CD4-positive, alpha-beta T cell (primary cell): ENCODE measurements around the gene PPP1CC. TPM values are rescaled to one million over a fixed set of nuclear protein-coding genes. Genes with fewer than 3 reads are reported as not detected.

Source experiments
- ATAC-seq: fragments of 200-7000 bp; cut with Tn5 transposase; one replicate; pipeline ENCODE4 v1.10.0; 2022; ENCODE audit warnings: mild to moderate bottlenecking; ENCODE audit not compliant: poor library complexity
- CTCF ChIA-PET: fragments of 350-600 bp; sonication (Branson Sonifier 250); formaldehyde crosslinking; loops from one replicate; lab custom pipeline; 2021; ENCODE audit warnings: antibody characterized with exemption, inconsistent platforms; lab: Charles Lee
- POLR2A ChIA-PET: fragments of 350-600 bp; sonication (Branson Sonifier 250); formaldehyde crosslinking; loops from one replicate; lab custom pipeline; 2021; ENCODE audit warnings: antibody characterized with exemption, inconsistent platforms; lab: Charles Lee
- DNase-seq, 14 experiments: peaks; one replicate each; pipeline ENCODE4 v3.0.0-alpha.2; 2013 to 2020; ENCODE audit warnings: mixed read lengths in 2 of 14
- H3K27ac ChIP-seq, 2 donors: one replicate each; pipeline versions ENCODE4 v1.5.1 to v1.7.0; 2013; ENCODE audit warnings: low read length in 2 of 2, low read depth in 1 of 2, mild to moderate bottlenecking in 1 of 2
- H3K27me3 ChIP-seq, 2 experiments: 1 replicate in 1 of 2; 2 replicates in 1 of 2; pipeline versions ENCODE4 v1.6.1 to v1.7.0; 2013; ENCODE audit warnings: low read length in 2 of 2, control low read depth in 1 of 2, mild to moderate bottlenecking in 1 of 2, moderate library complexity in 1 of 2; ENCODE audit not compliant: insufficient read depth in 2 of 2, control insufficient read depth in 1 of 2
- H3K36me3 ChIP-seq: one replicate; pipeline ENCODE4 v1.6.1; 2013; ENCODE audit warnings: low read length, control low read depth; ENCODE audit not compliant: insufficient read depth
- H3K4me1 ChIP-seq: one replicate; pipeline ENCODE4 v1.6.1; 2013; ENCODE audit warnings: low read length, control low read depth; ENCODE audit not compliant: insufficient read depth
- H3K4me3 ChIP-seq: one replicate; pipeline ENCODE4 v1.5.1; 2013; ENCODE audit warnings: mild to moderate bottlenecking, low read length, moderate library complexity
- H3K9me3 ChIP-seq, 2 experiments: 1 replicate in 1 of 2; 2 replicates in 1 of 2; pipeline versions ENCODE4 v1.6.1 to v1.7.0; 2013; ENCODE audit warnings: low read length in 2 of 2, mild to moderate bottlenecking in 2 of 2, control low read depth in 1 of 2, moderate library complexity in 1 of 2; ENCODE audit not compliant: control insufficient read depth in 1 of 2, insufficient read depth in 1 of 2
- H3K27ac Mint-ChIP-seq: one replicate; pipeline ENCODE4 v1.8.0; 2020; ENCODE audit warnings: mixed read lengths
- H3K27me3 Mint-ChIP-seq: one replicate; pipeline ENCODE4 v1.8.0; 2021; ENCODE audit warnings: mixed read lengths
- H3K36me3 Mint-ChIP-seq: one replicate; pipeline ENCODE4 v1.8.0; 2021; ENCODE audit warnings: low read depth, mixed read lengths
- H3K4me1 Mint-ChIP-seq: one replicate; pipeline ENCODE4 v1.8.0; 2021; ENCODE audit warnings: low read depth, mixed read lengths
- H3K4me3 Mint-ChIP-seq: one replicate; pipeline ENCODE4 v1.8.0; 2020; ENCODE audit warnings: mild to moderate bottlenecking, mixed read lengths
- H3K9me3 Mint-ChIP-seq: one replicate; pipeline ENCODE4 v1.8.0; 2020; ENCODE audit warnings: mixed read lengths
- intact Hi-C, 2 experiments: fragments of 100-400 bp; cut with DNase I in 1 of 2; cut with micrococcal nuclease in 1 of 2; formaldehyde crosslinking; loops; one replicate each; pipeline versions ENCODE4 v1.15.1 to v1.9.0; 2023 to 2025; cut with DNase I, micrococcal nuclease
- total RNA-seq, 174 experiments: library from RNA in 2 of 174; stranded (reverse) in 2 of 174; gene quantifications; one replicate each; pipeline ENCODE4 v1.2.3 and lab custom pipeline; 2021 to 2026
- TF ChIP-seq, protein P1 (sequence below): fragments of 200-600 bp; IDR thresholded peaks from one replicate; pipeline ENCODE4 v1.8.0; 2022; ENCODE audit warnings: antibody characterized with exemption, mild to moderate bottlenecking

The PPP1CC gene
- total RNA-seq, 2 experiments from 2014 or later: 146 to 150 TPM

DNA sequence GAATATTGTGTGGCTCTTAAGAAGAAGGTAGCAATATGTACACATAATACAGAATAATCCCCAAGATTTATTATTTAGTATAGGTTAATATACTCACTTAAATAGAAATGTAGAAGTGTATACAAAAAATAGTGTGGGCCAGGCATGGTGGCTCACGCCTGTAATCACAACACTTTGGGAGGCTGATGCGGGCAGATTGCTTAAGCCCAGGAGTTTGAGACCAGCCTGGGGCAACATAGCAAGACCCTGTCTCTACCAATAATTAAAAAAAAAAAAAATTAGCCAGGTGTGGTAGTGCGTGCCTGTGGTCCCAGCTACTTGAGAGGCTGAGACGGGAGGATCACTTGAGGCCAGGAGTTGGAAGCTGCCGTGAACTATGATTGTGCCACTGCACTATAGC, 38.5 kb downstream of the PPP1CC start:
- Mint-ChIP-seq H3K4me3 (no peak overlapping the region), H3K4me1 (peaks cover 5% of the 10 kb centered on the region), H3K27me3 (no peaks in the 10 kb centered on the region), H3K9me3 (no peaks in the 10 kb centered on the region), H3K36me3 (no peaks in the 10 kb centered on the region), H3K27ac (no peak overlapping the region)
- H3K9me3 ChIP-seq: no peaks in the 10 kb centered on the region
- no peak overlapping the region for H3K27ac ChIP-seq
- DNase-seq (no peak), ATAC-seq (no peak)
- H3K4me1 ChIP-seq: no peaks in the 10 kb centered on the region
- CTCF ChIA-PET: interaction anchor here (1.0 to 1.3 kb wide), 4 partner anchors 27 to 254 kb away, joined by 3 to 4 read pairs (median 3); partner anchors contain the start of gene ARPC3
- H3K27me3 ChIP-seq: no peaks in the 10 kb centered on the region
- intact Hi-C loops: loop anchor here (5.0 to 10.0 kb wide), 2 partner anchors 123 to 131 kb away; no protein-coding TSS in a partner anchor
- H3K36me3 ChIP-seq: no peaks in the 10 kb centered on the region
- TF ChIP-seq, protein P1, sequence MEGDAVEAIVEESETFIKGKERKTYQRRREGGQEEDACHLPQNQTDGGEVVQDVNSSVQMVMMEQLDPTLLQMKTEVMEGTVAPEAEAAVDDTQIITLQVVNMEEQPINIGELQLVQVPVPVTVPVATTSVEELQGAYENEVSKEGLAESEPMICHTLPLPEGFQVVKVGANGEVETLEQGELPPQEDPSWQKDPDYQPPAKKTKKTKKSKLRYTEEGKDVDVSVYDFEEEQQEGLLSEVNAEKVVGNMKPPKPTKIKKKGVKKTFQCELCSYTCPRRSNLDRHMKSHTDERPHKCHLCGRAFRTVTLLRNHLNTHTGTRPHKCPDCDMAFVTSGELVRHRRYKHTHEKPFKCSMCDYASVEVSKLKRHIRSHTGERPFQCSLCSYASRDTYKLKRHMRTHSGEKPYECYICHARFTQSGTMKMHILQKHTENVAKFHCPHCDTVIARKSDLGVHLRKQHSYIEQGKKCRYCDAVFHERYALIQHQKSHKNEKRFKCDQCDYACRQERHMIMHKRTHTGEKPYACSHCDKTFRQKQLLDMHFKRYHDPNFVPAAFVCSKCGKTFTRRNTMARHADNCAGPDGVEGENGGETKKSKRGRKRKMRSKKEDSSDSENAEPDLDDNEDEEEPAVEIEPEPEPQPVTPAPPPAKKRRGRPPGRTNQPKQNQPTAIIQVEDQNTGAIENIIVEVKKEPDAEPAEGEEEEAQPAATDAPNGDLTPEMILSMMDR: no peak
- POLR2A ChIA-PET: interaction anchor here (0.5 to 2.2 kb wide), 4 partner anchors 37 to 254 kb away, joined by 3 to 8 read pairs (median 4); partner anchors contain the start of genes ARPC3, FAM216A and GPN3
- H3K4me3 ChIP-seq: no peak overlapping the region

DNA sequence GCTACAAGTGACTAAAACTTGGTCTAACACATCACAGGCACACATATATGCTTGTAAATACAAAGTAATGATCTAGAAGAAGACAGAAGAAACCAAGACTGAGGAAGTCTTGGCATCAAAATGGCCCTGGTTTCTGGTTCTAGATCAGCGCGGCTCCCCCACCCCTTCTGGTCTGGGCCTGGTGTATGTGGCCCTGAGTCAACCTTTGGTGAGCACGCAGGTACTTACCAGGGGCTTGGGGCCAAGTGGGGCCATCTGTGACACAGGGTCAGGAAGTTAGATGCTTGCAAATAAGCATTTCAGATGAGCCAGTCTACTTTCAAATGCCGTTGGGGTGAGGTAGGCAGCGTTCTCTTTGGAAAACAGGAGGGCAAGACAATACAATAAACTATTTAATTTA, 40.6 kb downstream of the PPP1CC start:
- H3K4me1 Mint-ChIP-seq: peaks cover 13% of the 10 kb centered on the region
- no peaks in the 10 kb centered on the region for H3K27me3 Mint-ChIP-seq
- CTCF ChIA-PET: no interaction called here
- POLR2A ChIA-PET: no interaction called here
- no peaks in the 10 kb centered on the region for H3K36me3 ChIP-seq
- no peak overlapping the region for H3K27ac Mint-ChIP-seq
- H3K4me3 Mint-ChIP-seq: no peak overlapping the region
- H3K4me1 ChIP-seq: peaks cover 10% of the 10 kb centered on the region
- no peaks in the 10 kb centered on the region for H3K27me3 ChIP-seq
- no peaks in the 10 kb centered on the region for H3K9me3 ChIP-seq
- H3K36me3 Mint-ChIP-seq: no peaks in the 10 kb centered on the region
- H3K9me3 Mint-ChIP-seq: no peaks in the 10 kb centered on the region
- TF ChIP-seq, protein P1: no peak
- DNase-seq: no peak
- H3K4me3 ChIP-seq: no peak overlapping the region
- intact Hi-C loops: loop anchor here (5.0 to 10.0 kb wide), 2 partner anchors 125 to 133 kb away; no protein-coding TSS in a partner anchor
- ATAC-seq: no peak
- no peak overlapping the region for H3K27ac ChIP-seq

DNA sequence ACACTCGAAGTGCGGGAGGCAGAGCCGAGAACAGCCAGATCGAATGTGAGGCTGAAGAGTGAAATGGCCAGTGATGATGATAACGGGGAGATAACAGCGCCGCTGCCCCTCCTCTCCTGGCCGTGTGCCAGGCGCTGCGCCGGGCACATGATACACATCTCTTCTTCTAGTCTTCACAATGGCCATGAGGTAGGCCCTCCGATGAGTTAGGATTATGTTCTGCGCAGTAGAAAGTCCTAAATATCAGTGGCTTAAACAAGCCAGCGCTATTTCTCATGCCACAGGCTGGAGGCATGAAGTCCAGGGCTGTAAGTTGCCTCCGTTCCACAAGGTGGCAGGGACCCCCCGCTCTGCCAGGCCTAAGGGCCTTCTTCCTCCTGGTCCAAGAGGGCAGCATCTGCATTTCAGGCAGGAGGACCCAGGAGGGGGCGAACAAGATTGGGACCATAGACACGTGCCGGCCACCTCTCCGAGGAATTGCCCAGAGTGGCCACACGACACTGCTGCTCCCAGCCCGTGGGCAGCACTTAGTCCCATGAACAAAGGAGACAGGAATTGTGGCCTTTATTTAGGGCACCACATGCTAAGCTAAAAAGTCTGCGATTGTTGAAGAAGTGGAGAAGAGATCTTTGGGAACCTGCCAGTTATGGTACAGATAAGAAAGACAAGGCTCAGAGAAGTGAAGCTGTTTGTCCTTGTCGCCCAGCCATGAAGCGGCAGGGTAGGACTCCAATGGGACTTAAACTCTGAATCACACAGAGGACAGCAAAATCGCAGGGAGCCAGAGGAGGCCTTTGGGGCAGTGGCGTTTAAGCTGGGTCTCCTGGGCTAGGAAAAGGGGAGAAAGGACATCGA, 42.9 kb downstream of the PPP1CC start:
- Mint-ChIP-seq H3K36me3 (no peaks in the 10 kb centered on the region), H3K4me3 (no peak overlapping the region), H3K9me3 (no peaks in the 10 kb centered on the region), H3K27me3 (no peaks in the 10 kb centered on the region), H3K27ac (no peak overlapping the region), H3K4me1 (peaks cover 14% of the 10 kb centered on the region)
- Histone ChIP-seq H3K36me3 (no peaks in the 10 kb centered on the region), H3K9me3 (no peaks in the 10 kb centered on the region), H3K4me1 (peaks cover 10% of the 10 kb centered on the region), H3K27me3 (no peaks in the 10 kb centered on the region), H3K4me3 (no peak overlapping the region), H3K27ac (no peak overlapping the region)
- ATAC-seq: no peak
- ChIA-PET POLR2A (no interaction called here), CTCF (no interaction called here)
- intact Hi-C loops: loop anchor here (2.0 to 10.0 kb wide), 8 partner anchors 85 to 248 kb away; partner anchors contain the start of genes ARPC3 (in 1 of the 2), FAM216A (in 1 of the 2), GPN3 (in 1 of the 2) and TCTN1 (in 1 of the 2)
- no peak for DNase-seq
- TF ChIP-seq, protein P1: no peak
